HEK293T (cell line): ENCODE results near the gene TIE1.

ENCODE experiments used
- BHLHE40 ChIP-seq: fragments of 450-650 bp; IDR thresholded peaks from 2 replicates; pipeline ENCODE4 v1.6.1; 2016; ENCODE audit warnings: mild to moderate bottlenecking, moderate library complexity, borderline replicate concordance
- CTBP1 ChIP-seq: fragments of 450-650 bp; IDR thresholded peaks from 2 replicates; pipeline ENCODE4 v1.6.1; 2016; ENCODE audit warnings: borderline replicate concordance
- ELF4 ChIP-seq: fragments of 450-650 bp; IDR thresholded peaks from 2 replicates; pipeline ENCODE4 v1.6.1; 2017; ENCODE audit warnings: antibody characterized with exemption
- FOXM1 ChIP-seq: fragments of 450-650 bp; IDR thresholded peaks from 2 replicates; pipeline ENCODE4 v1.6.1; 2017; ENCODE audit warnings: mild to moderate bottlenecking, borderline replicate concordance
- LEF1 ChIP-seq: fragments of 450-650 bp; IDR thresholded peaks from 2 replicates; pipeline ENCODE4 v1.6.1; 2017; ENCODE audit warnings: mild to moderate bottlenecking, borderline replicate concordance
- NFRKB ChIP-seq: fragments of 450-650 bp; IDR thresholded peaks from 2 replicates; pipeline ENCODE4 v1.6.1; 2016; ENCODE audit warnings: mild to moderate bottlenecking, moderate library complexity
- PKNOX1 ChIP-seq: fragments of 450-650 bp; IDR thresholded peaks from 2 replicates; pipeline ENCODE4 v1.6.1; 2016
- SP1 ChIP-seq: fragments of 450-650 bp; IDR thresholded peaks from 2 replicates; pipeline ENCODE4 v1.6.1; 2017
- ZNF384 ChIP-seq: fragments of 450-650 bp; IDR thresholded peaks from 2 replicates; pipeline ENCODE4 v1.6.1; 2016

GRCh38 chr1:43253173-43253572 lies 47.6 kb upstream of the TIE1 start:
- TF ChIP-seq FOXM1 (no peak), LEF1 (no peak), PKNOX1 (no peak), ELF4 (no peak), SP1 (no peak), BHLHE40 (no peak), ZNF384 (no peak), CTBP1 (no peak), NFRKB (no peak)
